ENCODE data around the gene PRXL2B.
"Not testable (repeated sequence)": the region's sequence is repeated elsewhere in the genome, so short reads cannot be mapped to it uniquely, and the experiment has no call there.

PRXL2B gene

GRCh38 chr1:2550309-2550861 is 36.2 kb upstream of the PRXL2B start:
- not testable (repeated sequence) for DNase-seq (ENCODE audit: low read depth in 2 of 2)

- DNase-seq (ENCODE audit: low read depth in 2 of 2), result not testable (repeated sequence)
Observed at GRCh38 chr1:2551544-2551943, 35.0 kb upstream of the PRXL2B start.

DNA sequence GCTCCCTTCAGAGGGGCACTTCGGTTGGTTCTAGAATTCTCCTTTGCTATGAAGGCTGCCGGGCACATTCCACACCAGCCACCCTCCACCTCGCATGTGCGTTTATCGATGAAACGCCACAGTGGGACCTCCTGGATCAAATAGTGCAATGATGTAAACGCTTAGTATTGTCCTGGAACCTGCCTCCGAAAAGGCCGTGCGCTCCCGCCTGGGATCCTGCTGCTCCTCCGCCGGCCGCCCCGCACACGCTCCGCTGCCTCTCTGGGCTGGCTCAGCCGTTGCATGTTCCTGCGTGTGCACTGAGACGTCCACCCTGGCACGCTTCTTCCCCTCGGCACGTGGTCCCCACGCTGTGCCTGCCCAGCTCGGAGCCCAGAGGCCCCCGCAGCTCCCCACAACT is 34.4 kb upstream of the PRXL2B start:
- no peak for DNase-seq (ENCODE audit: low read depth in 2 of 2)

- DNase-seq (ENCODE audit: low read depth in 2 of 2), result not testable (repeated sequence)
Observed at GRCh38 chr1:2553076-2553475, 33.5 kb upstream of the PRXL2B start.

- no peak for DNase-seq (ENCODE audit: low read depth in 2 of 2)
Observed at GRCh38 chr1:2553871-2554620, 32.5 kb upstream of the PRXL2B start.

GRCh38 chr1:2554621-2555387 is 31.8 kb upstream of the PRXL2B start:
- peak; percentile 42 to 43 for DNase-seq (ENCODE audit: low read depth in 2 of 2)

DNA sequence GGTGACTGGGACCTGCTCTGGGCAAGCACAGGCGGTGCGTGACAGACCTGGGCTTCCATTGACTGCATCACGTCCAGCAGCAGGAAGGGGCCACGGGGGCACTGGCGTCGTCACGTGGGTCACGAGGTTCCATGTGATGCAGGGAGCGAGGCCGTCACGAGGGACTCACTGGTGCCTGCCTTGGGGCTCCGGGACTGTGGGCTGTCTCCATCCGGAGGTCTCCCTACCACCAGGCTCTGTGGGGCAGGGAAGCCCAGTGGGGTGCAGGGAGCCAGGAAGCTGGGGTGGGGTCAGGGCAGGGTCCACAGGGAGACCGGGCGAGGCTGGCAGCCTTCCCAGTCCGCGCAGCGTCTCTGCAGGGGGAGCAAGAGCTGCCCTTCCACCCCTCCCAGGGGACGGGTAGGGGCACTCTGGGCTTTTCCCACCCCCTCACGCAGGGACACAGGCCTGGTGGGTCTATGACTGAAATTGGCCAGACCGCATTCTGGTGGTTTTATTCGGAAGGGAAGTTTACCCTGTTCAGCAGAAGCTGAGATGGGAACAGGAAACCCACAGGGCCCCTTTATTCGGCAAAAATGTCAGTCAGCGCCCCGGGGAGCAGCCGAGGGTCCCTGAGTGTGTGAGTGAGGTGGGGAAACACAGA is 30.8 kb upstream of the PRXL2B start:
- peak; percentile 50 to 51 for DNase-seq (ENCODE audit: low read depth in 2 of 2)

DNA sequence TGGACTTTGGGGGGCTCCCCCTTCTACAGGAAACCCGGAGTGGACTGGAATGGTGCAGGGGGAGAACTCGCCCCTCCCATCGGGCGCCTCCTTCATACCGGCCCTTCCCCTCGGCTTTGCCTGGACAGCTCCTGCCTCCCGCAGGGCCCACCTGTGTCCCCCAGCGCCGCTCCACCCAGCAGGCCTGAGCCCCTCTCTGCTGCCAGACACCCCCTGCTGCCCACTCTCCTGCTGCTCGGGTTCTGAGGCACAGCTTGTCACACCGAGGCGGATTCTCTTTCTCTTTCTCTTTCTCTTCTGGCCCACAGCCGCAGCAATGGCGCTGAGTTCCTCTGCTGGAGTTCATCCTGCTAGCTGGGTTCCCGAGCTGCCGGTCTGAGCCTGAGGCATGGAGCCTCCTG is 30.3 kb upstream of the PRXL2B start, which contains the start of gene TNFRSF14:
TSS of gene TNFRSF14 (plus strand) at position 95 of the 401 bp plus-strand sequence. CDS start at position 389, 294 bp downstream.
- peak; percentile 63 to 69 for DNase-seq (ENCODE audit: low read depth in 2 of 2)

- DNase-seq (ENCODE audit: low read depth in 2 of 2), result peak; percentile 19 to 29
Observed at GRCh38 chr1:2556678-2557481, 29.7 kb upstream of the PRXL2B start.

GRCh38 chr1:2557482-2558400 is 28.8 kb upstream of the PRXL2B start:
- no peak for DNase-seq (ENCODE audit: low read depth in 2 of 2)

DNA sequence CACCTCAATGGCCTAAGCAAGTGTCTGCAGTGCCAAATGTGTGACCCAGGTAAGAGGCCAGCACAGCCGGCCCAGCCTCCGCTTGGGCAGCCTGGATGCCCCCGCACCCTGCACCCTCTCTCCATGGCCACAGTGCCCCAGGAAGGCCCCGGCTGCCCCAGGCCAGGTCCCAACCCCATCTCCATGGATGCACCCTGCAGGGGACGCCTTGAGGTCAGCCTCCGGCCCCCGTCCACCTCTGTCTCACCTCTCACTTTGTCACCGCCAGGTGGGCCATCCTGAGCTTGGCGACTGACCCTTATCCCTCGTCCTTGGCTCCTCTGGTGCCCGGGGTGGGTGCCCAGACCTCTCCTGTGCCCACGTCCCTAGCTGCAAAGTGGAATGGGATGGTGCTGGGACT is 28.2 kb upstream of the PRXL2B start:
- no peak for DNase-seq (ENCODE audit: low read depth in 2 of 2)

DNA sequence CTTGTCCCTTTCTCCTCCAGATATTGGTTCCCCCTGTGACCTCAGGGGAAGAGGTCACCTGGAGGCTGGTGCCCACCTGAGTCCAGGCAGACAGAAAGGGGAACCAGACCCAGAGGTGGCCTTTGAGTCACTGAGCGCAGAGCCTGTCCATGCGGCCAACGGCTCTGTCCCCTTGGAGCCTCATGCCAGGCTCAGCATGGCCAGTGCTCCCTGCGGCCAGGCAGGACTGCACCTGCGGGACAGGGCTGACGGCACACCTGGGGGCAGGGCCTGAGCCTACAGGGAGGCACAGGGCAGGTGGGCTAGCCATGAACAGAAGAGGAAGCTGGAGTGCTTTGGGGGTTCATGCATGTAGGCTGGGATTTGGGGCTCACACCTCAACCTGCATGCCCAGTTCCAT is 27.7 kb upstream of the PRXL2B start:
- no peak for DNase-seq (ENCODE audit: low read depth in 2 of 2)

DNA sequence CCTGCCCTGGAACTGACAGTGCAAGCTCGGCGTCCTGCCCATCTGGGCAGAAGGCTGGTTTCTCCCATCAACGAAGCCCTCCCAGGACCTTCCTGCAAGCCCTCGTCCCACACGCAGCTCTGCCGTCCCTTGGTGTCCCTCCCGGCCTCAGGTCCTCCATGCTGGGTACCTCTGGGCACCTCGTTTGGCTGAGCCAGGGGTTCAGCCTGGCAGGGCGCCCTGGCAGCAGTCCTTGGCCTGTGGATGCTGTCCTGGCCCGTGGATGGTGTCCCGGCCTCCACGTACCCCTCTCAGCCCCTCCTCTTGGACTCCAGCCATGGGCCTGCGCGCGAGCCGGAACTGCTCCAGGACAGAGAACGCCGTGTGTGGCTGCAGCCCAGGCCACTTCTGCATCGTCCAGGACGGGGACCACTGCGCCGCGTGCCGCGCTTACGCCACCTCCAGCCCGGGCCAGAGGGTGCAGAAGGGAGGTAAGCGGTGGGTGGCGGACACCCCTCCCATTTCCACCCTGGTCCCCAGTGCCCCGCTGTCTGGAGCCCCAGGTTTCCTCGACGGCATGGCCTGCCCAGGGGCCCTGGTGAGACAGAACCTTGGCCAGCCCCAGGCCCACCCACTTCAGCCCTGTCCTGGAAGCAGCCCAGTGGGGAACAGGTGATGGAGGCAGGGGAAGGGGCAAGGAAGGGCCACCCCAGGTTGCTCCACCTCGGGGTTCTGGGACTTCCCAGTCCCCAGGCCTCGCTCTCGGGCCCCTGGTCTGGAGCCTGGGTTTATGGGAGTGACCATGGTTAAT is 26.9 kb upstream of the PRXL2B start:
- no peak for DNase-seq (ENCODE audit: low read depth in 2 of 2)

DNA sequence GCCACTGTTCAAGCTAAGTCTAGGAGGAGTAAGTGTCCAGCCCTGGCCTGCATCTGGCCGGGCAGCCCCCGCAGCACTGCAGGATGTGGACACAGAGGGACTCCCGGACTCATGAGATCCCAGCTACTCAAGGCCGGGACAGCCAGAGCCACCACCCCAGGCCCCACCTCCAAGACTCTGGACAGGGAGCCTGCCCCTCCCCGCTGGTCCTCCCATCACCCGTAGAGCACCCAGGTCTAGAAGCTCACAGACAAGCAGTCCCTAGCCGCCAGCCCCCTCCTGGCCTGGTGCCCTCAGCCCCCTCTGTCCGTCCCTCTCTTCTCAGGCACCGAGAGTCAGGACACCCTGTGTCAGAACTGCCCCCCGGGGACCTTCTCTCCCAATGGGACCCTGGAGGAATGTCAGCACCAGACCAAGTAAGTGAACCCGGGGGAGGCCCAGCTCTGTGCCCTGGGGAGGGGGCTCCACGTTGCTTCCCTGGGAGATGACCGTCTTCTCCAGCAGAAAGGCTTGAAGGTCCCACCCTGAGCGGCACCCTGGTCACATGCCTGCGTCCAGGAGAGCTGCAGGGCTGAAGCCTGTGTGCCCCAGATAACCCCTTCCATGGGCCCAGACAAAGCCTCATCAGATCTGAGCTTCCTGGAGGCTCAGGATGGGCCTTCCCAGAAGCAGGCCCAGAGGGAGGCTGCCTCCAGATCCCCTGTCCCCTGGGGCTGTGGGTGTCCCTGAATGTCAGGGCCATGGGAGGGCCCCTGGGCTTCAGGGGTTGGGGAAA is 26.1 kb upstream of the PRXL2B start:
- DNase-seq (ENCODE audit: low read depth in 2 of 2), result no peak

GRCh38 chr1:2561446-2561845 is 25.1 kb upstream of the PRXL2B start:
- no peak for DNase-seq (ENCODE audit: low read depth in 2 of 2)

GRCh38 chr1:2561898-2562895 is 24.4 kb upstream of the PRXL2B start:
- DNase-seq (ENCODE audit: low read depth in 2 of 2), result no peak

GRCh38 chr1:2563205-2563604 is 23.4 kb upstream of the PRXL2B start:
- DNase-seq (ENCODE audit: low read depth in 2 of 2), result no peak
